SH-SY5Y (cell line): ENCODE measurements around the gene PPP3CA.

Source experiments
- GATA2 ChIP-seq: IDR thresholded peaks from 2 replicates; pipeline ENCODE4 v1.6.1; 2011; ENCODE audit warnings: mild to moderate bottlenecking, low read depth, low read length
- GATA3 ChIP-seq: IDR thresholded peaks from 2 replicates; pipeline ENCODE4 v1.6.1; 2011; ENCODE audit warnings: low read depth, mild to moderate bottlenecking, low read length, moderate library complexity

DNA sequence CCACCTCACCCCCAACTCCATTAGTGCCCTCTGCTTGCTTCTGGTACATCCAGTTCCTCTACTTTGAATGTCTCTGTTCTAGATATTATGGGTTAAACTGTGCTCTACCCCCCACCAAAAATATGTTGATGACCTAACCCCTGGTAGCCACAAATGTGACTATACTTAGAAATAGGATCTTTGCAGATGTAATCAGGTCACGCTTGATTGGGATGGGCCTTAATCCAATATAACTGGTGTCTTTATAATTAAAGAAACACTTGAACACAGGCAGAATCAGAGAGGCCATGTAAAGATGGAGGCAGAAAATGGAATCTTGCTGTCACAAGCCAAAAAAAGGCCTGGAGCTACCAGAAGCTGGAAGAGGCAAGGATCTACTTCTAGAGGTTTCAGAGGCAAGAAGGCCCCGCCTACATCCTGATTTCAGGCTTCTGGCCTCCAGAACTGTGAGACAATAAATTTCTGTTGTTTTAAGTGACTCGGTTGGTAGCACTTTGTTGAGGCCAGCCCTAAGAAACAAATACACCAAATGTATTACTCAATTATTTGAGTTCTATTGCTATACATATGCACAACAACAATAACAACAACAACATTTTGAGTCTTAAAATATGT lies 220.0 kb downstream of the PPP3CA start:
- TF ChIP-seq GATA2 (no peak), GATA3 (no peak)
